Inflammatory macrophage treated with lipopolysaccharide for 1 hour (primary cell): ENCODE results near the gene RMND5B.

Experiments used
- DNase-seq, 2 donors: peaks; one replicate each; pipeline ENCODE4 v3.0.0-alpha.2; 2020 to 2022

The RMND5B gene

DNA sequence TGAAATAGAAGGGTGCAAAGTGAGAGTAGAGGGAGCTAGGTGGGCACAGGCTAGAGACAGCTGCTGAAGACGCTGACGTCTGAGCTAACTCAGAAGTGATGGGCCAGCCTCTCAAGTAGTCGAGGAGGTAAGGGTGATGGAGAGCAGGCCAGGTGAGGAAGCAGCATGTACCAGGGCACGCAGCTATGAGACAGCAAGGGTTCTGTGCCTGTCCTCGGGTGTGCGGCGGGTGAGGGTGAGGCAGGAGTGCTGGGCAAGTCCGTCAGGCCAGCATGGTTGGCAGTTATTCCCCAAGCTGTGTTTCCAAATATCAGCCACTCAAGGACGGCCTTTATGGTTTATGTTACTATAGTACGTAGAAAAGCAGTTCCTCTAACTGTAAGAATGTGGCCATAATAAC is 6.2 kb downstream of the RMND5B start:
- DNase-seq, result no peak

DNA sequence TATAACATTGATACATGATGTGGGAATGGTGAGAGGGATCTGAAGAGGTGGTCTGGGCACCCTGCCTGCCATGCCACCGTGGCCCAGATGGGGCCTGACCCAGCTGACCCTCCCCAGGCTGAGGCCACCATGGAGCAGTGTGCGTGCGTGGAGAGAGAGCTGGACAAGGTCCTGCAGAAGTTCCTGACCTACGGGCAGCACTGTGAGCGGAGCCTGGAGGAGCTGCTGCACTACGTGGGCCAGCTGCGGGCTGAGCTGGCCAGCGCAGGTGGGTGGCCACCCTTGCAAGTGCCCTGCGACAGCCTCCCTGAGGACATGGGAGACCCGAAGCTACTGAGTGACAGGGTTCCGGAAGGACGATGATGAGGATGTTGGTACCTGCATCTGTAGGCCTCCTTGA is 7.2 kb downstream of the RMND5B start:
- no peak for DNase-seq

DNA sequence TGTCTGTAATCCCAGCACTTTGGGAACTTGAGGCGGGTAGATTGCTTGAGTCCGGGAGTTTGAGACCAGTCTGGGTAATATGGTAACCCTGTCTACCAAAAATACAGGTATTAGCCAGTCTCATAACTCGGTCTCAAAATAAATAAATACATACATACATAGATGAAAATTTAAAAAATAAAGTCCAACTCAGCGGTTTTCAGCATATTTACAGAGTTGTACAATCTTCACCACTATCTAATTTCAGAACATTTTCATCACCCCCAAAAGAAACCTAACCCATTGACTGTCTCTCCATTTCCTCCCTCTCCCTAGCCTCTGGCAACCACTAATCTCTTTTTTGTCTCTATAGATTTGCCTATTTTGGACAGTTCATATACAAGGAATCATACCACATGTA is 10.7 kb downstream of the RMND5B start:
- DNase-seq, result no peak

- no peak for DNase-seq
Observed at GRCh38 chr5:178142642-178143041, 11.8 kb downstream of the RMND5B start.

DNA sequence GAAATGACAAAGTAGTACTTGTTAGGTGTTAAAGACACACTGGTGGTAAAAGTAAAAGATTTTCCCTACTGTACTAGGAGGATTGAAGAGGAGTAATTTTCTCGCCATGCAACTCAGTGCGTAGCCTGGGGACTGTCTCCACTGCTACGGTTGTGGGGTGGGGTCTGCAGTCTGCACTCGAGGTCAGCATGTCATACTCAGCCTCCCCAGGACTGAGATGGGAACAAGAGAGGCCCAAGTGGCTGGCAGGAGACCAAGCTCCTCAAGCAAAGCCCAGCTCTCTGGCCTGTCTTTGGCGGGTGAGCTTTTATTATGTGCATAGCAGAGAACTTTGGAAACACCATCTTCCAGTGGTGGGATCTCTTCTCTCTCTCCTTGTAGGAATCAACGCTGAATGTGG is 12.4 kb downstream of the RMND5B start:
- no peak for DNase-seq

GRCh38 chr5:178143901-178144300 is 13.1 kb downstream of the RMND5B start:
- DNase-seq, result no peak

DNA sequence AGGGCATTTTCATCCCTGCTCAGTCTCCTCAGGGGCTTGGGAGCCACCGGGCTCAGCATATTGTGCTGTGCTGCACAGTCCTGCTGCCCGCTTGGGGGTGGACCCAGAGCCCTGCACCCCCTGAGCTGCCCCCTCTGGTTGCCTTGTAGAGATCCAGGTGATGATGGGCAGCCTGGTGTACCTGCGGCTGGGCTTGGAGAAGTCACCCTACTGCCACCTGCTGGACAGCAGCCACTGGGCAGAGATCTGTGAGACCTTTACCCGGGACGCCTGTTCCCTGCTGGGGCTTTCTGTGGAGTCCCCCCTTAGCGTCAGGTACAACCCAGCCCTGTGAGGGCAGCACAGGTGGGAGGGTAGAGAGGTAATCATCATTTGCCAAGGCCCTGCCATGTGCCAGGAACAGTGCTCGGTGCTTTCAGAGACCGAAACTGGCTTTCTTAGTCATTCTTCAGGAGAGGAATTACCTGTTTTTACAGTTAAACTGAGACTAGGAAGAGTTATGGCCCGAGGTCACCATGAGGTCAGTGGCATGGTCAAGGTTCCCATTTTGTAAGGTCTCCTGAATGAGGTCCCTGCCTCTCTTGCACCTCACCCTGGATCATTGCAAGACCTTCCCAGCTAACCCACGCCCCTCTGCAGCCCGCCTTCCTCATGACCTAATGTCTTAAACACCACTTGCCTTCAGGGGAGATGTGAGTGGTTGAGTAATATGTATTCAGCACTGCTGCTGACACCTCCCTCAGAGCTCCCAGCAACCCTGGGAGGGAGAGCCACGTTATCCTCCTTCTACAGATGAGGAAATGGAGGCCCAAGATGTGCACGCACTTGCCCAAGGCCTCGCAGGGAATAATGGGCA is 15.4 kb downstream of the RMND5B start:
- peak in 1 of 2 donors; percentile 28 for DNase-seq

DNA sequence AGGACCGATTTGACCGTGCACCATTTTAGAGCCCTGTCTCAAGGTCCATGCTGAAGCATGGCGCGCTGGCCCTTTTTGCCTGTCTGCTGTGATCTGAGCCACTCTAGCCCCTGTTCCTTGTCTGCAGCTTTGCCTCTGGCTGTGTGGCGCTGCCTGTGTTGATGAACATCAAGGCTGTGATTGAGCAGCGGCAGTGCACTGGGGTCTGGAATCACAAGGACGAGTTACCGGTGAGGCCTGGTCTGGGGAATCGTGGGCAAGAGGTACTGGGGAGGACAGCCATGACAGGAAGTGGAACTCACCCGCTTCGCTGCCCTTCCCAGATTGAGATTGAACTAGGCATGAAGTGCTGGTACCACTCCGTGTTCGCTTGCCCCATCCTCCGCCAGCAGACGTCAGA is 16.6 kb downstream of the RMND5B start:
- no peak for DNase-seq

- DNase-seq, result no peak
Observed at GRCh38 chr5:178149199-178149932, 18.6 kb downstream of the RMND5B start.

- DNase-seq, result no peak
Observed at GRCh38 chr5:178150977-178151734, 20.3 kb downstream of the RMND5B start.

- DNase-seq, result no peak
Observed at GRCh38 chr5:178152491-178153444, 22.0 kb downstream of the RMND5B start.

- DNase-seq, result peak; percentile 99 to 100
Observed at GRCh38 chr5:178153530-178154340, 22.9 kb downstream of the RMND5B start, which contains the start of gene NHP2. TSS of gene NHP2 (minus strand) at chr5:178153885. CDS start at chr5:178153817, 68 bp downstream.

- no peak for DNase-seq
Observed at GRCh38 chr5:178155065-178155464, 24.3 kb downstream of the RMND5B start.

DNA sequence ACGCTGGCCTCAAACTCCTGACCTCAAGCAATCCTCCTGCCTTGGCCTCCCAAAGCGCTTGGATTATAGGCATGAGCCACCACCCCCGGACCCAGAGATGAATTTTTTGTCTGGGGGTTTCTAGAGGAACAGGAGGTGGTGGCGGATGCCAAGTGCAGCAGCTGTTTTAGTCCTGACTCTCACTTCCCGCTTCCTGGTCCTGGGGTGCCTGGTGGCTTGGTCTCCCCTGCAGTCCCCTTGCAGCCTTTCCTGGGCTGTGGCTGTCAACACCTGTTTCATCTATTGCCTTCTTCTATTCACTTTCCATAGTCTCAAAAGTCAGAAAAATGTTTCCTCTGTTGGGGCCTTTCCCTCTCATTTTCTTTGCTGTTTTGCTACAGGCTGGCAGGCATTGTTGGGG is 29.4 kb downstream of the RMND5B start:
- no peak for DNase-seq

- DNase-seq, result no peak
Observed at GRCh38 chr5:178162481-178162880, 31.7 kb downstream of the RMND5B start.

DNA sequence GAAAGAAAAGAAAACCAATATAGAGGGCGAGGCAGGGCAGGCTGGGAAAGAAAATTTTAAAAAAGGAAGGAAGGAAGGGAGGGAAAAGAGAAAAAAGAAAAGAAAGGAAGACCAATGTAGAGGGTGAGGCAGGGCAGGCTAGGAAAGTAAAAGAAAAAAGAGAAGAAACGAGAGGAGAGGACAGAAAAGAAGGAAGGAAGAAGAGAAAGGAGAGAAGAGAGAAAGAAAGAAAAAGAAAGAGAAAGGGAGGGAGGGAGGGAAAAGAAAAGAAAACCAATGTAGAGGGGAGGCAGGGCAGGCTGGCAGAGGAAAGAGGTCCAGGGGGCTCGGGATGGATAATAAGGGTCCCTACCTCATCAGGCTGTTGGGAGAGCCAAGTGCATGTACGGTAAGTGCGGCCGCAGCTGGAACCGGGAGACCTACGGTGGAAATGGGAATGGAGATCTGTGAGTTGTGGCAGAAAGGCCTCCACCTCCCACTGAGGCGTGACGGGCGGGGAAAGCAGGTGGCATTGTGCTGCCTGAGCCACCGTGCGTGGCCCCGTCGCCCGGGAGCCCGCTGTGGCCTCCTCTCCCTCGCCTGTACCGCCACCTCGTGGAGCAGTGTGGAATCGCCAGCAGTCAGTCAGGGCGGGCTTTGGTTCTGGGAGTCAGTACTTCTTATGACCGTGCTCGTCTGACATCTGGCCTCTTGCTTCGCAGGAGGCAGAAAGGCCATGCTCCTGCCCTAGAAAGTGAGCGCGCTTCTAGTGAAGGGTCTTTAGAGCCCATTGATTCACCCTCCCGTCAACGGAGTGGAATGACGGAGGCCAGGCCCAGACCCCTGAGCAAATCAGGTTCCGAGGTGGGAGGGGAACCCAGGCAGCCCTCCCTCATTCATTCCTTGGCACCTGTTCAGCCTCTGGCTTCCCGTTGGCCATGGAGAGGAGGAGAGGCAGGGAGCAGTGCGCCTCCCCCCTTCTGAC is 33.2 kb downstream of the RMND5B start:
- DNase-seq, result peak; percentile 68 to 97

GRCh38 chr5:178165581-178165980 is 34.8 kb downstream of the RMND5B start:
- DNase-seq, result no peak

GRCh38 chr5:178170455-178170854 is 39.6 kb downstream of the RMND5B start:
- no peak for DNase-seq

DNA sequence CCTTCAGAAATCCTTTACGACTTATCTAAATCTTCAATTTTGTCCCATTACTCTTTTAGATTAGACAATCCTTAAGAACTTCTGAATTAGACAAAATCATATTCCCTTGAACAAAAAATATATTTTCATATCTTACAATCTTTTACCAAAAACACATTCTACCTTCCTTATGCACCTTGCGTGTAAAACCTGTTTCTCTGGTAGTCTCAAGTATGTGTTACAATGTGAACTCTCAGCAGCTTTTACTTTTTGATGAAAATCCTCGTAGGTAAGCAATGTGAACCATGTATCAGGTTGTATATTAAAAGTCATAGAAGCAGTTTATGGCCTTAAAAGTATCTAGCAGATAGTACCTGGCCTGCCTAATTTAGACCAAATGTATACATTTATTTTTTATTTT is 43.6 kb downstream of the RMND5B start:
- no peak for DNase-seq

- DNase-seq, result no peak
Observed at GRCh38 chr5:178176791-178177190, 46.0 kb downstream of the RMND5B start.
